ENCODE results near the gene CACNG1. TPM values are rescaled to one million over a fixed set of nuclear protein-coding genes. Genes with fewer than 3 reads are reported as not detected.

The CACNG1 gene
- total RNA-seq, 1 experiment from 2014 or later: not detected

- Histone ChIP-seq H3K4me2 (ENCODE audit: insufficient read depth, insufficient read length, low read length) (no peak overlapping the region), H2BK12ac (ENCODE audit: insufficient read length, low read depth, low read length) (no peak overlapping the region), H3K27me3 (ENCODE audit: insufficient read depth, low read length) (no peaks in the 10 kb centered on the region), H3K27ac (ENCODE audit: insufficient read length, low read depth, low read length) (no peak overlapping the region), H2BK5ac (ENCODE audit: insufficient read length, low read length) (no peak overlapping the region), H2BK15ac (ENCODE audit: low read depth, low read length) (no peak overlapping the region), H2BK20ac (ENCODE audit: low read depth, low read length, poor library complexity, severe bottlenecking) (no peak overlapping the region), H2BK120ac (ENCODE audit: low read depth, low read length, poor library complexity, severe bottlenecking) (no peak overlapping the region), H3K4ac (ENCODE audit: low read depth, low read length) (no peak overlapping the region), H3K79me1 (ENCODE audit: insufficient read depth, low read depth, low read length, poor library complexity, severe bottlenecking) (no peaks in the 10 kb centered on the region), H4K20me1 (ENCODE audit: control insufficient read depth, insufficient read depth, insufficient read length) (no peaks in the 10 kb centered on the region), H3K9me3 (ENCODE audit: control insufficient read depth, low read depth, low read length) (no peaks in the 10 kb centered on the region), H3K4me1 (ENCODE audit: insufficient read depth, low read length) (no peaks in the 10 kb centered on the region), H4K91ac (ENCODE audit: insufficient read length, low read depth, low read length) (no peak overlapping the region), H3K18ac (ENCODE audit: insufficient read length, low read depth, low read length) (no peak overlapping the region), H3K23ac (ENCODE audit: insufficient read length, low read depth, low read length) (no peak overlapping the region), H4K8ac (replicated peaks; ENCODE audit: insufficient read length, low read depth, low read length) (no peak overlapping the region), H2AFZ (ENCODE audit: low read length) (no peak overlapping the region), H3K14ac (ENCODE audit: insufficient read depth, low read length) (no peak overlapping the region), H3T11ph (ENCODE audit: low read length) (no peak overlapping the region), H3K79me2 (ENCODE audit: insufficient read depth, low read length) (no peaks in the 10 kb centered on the region), H4K5ac (ENCODE audit: insufficient read length, low read depth, low read length) (no peak overlapping the region), H2AK5ac (ENCODE audit: insufficient read length, low read length) (no peak overlapping the region), H3K56ac (ENCODE audit: insufficient read length, low read depth, low read length) (no peak overlapping the region), H3K23me2 (ENCODE audit: insufficient read length, low read depth, low read length, poor library complexity, severe bottlenecking) (no peaks in the 10 kb centered on the region), H3K9ac (ENCODE audit: extremely low read depth, insufficient read length, low read length) (no peak overlapping the region)
- no peak overlapping the region for H3K27ac Mint-ChIP-seq
- TF ChIP-seq, protein P1, sequence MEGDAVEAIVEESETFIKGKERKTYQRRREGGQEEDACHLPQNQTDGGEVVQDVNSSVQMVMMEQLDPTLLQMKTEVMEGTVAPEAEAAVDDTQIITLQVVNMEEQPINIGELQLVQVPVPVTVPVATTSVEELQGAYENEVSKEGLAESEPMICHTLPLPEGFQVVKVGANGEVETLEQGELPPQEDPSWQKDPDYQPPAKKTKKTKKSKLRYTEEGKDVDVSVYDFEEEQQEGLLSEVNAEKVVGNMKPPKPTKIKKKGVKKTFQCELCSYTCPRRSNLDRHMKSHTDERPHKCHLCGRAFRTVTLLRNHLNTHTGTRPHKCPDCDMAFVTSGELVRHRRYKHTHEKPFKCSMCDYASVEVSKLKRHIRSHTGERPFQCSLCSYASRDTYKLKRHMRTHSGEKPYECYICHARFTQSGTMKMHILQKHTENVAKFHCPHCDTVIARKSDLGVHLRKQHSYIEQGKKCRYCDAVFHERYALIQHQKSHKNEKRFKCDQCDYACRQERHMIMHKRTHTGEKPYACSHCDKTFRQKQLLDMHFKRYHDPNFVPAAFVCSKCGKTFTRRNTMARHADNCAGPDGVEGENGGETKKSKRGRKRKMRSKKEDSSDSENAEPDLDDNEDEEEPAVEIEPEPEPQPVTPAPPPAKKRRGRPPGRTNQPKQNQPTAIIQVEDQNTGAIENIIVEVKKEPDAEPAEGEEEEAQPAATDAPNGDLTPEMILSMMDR (conservative IDR thresholded peaks at IDR 0.05): no peak
- no peaks in the 10 kb centered on the region; the same call in none of the 2 replicates for H3K27me3 Mint-ChIP-seq (ENCODE audit: low read depth)
- no peaks in the 10 kb centered on the region for H3K36me3 Mint-ChIP-seq (ENCODE audit: insufficient read depth in 1 of 3, low read depth in 3 of 3)
- no peaks in the 10 kb centered on the region for H3K9me3 Mint-ChIP-seq
- DNase-seq: no peak
- H3K4me1 Mint-ChIP-seq: peaks cover 0 to 2% of the 10 kb centered on the region in 2 experiments; a peak in 1 of 4 replicates
- WGBS (ENCODE audit: extremely low coverage, insufficient read length, low lambda C conversion rate): no CpG with 5 or more reads among the region's 9 CpGs
- no peak overlapping the region for H3K4me3 Mint-ChIP-seq
Observed at GRCh38 chr17:67011527-67012175, 32.7 kb upstream of the CACNG1 start.

Data from H9 (cell line).